Measurements from ENCODE around the gene SSTR3.
"Not testable (repeated sequence)": the region's sequence is repeated elsewhere in the genome, so short reads cannot be mapped to it uniquely, and the experiment has no call there.

SSTR3 gene

DNA sequence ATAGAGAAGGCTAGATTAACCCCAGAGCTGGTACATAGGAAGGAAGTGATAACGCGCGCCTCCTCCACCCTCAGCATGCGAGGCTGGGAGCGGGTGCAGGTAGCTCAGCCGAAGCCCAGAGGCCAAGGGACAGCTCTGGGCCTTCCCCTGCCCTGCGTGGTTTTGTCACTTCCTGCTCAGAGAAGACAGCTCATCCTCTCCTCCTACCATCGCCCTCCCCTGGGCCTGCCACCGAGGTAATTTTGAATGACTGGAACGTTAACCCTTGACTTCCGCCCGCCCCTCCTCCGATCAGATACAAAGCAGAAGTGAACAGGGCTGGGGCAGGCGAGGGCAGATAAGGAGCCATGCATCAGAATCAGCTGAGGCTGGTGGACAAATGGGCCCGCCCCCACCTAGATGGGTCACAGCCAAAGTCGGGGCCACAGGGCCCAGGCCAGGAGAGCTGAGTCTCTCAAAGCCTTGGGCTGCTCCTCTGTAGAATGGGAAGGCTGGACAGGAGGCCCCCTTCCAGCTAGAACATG, 30.2 kb upstream of the SSTR3 start:
- peak; percentile 84 for DNase-seq (ENCODE audit: low read depth)

DNA sequence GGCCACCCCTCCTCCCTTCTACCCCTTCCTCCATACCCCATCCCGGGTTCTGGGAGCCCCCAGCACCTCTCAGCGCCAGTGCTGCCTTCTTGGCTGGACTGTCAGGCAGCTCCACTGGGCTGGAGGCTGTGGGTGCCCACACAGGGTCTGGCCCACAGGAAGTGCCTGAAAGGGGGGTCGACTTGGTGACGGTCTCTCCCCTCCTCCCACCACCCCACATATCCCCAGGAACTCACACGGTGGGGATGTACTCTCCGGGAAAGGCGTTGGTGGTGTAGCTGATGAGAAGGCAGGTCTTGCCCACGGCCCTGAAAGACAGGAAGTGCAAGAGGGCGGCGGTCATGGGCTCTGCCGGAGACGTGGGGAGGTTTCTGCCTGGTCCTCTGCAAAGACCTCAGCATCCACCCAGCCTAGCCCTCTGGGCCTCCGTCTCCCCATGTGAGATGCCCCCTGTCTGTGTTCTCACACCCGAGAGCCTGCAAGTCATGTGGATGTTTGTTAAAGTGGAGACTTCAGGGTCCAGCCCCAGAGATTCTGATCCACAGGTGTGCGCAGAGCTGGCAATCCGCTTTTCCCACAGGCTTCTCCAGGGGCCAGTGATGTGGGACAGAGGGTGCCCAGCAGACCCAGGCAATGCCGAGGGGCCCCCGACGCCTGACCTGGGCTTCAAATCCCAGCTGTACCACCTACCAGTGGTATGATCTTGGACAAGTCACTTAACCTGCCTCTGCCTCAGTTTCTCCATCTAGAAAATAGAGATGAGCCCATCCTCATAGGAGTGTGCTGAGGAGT, 29.3 kb upstream of the SSTR3 start:
- no peak for DNase-seq (ENCODE audit: low read depth)

DNA sequence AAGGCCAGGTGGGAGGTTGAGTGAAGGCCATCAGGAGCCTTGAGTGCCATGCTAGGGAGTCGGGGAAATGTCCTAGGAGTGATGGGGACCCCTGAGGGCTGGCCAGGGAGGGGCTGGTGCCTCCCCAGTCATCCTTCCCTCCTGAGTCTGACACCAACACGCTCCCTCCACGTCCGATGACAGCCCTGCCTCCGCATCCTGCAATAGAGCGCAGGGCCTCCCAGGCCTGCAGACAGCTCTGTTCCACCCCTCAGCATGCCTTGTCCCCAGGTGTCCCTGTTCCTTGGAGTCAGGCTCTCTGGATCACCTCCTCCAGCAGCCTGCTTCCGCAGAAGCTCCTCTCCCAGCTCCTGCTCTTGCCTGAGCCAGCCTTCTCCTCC, 28.7 kb upstream of the SSTR3 start:
- no peak for DNase-seq (ENCODE audit: low read depth)

DNA sequence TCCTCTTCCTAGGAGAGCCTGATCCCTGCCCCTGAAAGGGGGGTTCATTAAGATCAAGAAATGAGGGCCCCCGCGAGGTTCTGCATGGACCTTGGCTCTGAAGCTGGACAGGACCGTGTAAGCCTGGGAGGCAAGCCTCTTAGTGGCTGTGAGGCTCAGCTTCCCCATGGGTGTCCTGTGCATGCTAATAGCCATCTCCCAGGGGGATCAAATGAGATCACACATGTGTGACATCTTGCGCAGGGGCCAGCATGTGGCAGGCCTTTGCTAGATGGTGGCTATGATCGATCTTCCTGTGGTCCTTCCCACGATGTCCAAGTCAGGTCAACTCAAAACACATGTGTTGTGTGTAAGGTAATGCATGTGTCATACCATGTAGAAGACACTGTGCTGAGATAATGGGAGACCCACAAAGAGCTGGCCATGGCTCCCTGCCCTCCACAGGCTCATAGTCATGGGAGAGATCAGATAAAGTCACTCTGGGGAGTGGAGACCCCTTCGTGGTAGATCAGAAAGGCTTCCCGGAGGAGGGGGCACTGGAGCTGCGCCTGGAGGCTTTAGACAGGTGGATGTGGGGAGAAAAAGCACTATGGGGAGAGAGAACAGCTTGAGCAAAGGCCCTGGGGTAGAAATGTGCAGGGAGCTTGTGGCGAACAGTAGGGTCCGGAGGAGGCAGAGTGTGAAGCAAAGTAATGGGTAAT, 28.1 kb upstream of the SSTR3 start:
- no peak for DNase-seq (ENCODE audit: low read depth)

DNA sequence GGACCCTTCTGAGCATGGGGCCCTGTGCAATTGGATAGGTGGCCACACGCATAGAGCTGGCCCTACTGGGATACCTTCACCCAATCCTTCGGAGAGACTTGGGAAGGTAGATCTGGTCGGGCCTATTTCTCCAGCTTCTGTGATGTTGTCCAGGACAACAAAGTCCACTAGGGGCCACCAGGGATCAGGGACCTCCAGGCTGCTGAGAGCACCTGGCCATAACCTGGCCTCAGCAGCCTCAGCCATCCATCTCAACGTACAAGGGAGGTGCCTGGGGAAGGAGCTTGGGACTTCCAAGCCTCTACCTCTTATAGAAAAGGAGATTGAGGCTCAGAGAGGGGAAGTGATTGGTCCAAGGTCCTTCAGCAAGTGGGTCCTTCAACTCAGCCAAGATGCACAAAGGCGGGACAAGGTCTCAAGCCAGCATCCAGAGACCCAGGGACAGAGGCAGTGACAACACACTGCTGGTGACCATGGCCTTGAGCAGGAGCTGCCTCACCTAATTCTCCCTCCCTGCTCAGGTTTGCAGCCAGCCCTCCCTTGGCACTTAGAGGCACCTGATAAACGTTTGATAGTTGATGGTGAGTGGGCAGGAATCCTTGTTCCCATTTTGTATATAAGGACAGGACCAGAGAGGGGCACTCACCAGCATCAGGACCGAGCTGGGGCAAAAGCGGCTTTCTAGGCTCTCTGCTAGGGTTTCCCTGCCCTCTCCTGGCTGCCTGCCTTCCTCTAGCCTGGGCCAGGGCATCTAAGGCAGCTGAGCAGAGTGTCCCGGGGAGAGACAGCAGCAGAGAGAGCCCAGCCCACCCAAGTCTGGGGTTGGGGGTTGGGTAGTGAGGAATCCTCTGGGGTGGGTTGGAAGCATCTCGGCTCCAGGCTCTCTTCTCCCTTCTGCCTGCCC, 27.3 kb upstream of the SSTR3 start:
- DNase-seq (ENCODE audit: low read depth): no peak

DNA sequence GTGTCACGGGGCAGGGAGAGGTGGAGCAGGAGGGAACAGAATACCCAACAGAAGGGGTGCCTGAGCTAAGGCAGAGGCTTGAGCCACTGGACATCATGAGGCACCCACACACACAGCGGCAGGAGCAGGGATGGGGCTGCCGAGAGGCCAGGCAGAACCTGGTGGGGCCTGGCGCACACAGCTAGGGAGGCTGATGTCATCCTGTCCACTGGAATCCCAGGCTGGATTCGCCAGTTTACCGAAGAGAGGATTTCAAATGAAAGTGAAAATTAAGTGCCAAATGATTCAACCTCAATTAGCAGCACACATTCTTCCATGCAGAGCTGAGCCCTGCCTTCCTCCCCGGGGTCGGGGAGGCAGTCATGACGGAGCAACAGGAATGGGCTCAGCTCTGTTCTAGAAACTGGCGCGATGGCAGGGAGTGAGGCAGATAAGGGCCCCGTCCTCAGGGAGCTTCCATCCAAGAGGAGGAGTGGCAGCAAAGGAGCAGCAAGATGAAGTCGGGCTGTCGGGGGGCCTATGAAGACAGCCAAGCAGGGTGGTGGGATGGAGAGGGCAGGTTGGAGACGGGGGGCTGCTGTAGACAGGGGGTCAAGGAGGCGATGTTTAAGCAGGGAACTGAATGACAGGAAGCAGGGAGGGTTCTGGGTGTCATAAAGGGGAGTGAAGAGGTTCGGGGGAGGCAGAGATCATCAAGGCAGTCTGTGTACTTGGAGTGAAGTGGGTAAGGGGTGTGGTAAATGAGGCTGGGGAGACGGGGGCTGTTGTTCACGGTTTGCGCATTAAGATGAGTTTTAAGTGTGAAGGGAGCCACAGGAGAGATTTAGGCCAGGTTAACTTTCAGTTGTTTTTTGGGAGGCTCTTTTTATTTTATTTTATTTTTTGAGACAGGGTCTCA, 25.3 kb upstream of the SSTR3 start:
- no peak for DNase-seq (ENCODE audit: low read depth)

DNA sequence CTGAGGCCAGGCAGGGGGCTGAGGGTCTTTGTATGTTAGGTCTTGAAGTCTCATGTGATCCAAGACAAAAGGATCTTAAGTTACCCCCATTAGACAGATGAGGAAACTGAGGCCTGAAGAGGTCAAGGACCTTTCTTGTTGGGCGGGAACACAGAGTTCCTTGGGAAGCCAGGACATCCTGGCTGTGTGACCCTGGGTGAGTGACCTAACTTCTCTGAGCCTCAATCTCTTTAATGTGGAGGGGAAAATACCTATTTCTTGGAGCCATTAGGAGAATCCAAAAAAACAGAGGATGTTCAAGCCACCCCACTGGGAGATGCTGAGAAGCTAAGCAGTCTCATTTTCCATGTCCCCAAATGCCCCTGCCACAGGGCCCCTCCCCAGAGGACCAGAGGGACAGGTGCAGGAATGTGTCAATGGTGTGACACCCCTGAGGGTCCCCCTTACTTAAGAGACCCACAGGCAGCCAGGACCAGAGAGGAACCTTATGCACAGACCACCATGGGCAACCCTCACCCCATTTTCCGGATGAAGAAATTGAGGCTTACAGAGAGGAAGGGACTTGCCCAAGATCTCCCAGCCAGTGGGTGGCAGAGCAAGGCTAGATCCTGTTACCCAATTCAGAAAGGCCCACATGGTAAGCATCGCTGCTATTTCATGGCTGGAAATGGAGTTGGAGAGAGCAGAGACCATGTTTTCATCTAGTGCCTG, 23.8 kb upstream of the SSTR3 start:
- no peak for DNase-seq (ENCODE audit: low read depth)

DNA sequence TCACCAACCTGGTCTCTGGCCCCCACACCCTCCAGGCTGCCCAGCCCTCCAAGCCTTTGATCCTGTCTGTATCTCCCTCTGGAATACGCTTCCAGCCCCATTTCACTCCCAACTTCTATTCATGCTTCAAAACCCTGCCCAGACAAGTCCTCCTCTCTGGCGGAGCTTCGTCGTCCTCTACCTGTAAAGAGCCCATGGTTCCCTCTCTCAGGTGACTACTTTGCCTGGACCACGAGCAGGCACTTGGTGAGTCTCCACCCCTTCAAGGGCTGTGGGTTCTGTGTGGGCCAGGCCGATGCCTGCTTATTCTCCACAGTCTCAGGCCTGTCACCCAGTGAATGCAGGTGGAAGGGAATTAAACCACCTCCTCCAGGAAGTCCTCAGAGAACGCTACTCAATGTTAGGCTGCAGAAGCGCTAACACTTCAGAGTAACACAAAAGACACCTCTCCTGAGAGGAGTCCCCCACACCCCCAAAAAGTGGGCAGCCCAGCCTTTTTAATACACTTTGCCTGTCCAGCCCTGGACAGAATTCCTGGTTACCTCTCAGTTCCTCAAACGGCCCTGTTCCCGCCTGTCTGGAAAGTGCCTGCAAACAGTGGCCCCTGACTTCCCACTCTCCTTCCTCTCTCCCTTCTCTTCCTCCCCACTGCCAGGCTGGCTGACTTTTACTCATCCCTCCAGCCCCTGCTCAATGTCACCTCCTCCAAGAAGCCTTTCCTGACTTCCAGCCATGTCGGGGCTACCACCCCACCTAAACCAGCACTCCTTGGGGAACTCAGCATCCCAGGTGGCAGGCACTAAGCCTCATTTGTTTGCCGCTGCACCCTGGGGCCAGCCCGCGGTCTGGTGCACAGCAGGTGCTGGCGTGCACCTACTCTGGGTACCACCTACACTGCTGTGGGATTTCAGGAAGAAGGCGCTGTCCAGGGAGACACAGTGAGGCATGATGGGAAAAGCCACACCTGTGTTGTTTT, 22.7 kb upstream of the SSTR3 start:
- no peak for DNase-seq (ENCODE audit: low read depth)

DNA sequence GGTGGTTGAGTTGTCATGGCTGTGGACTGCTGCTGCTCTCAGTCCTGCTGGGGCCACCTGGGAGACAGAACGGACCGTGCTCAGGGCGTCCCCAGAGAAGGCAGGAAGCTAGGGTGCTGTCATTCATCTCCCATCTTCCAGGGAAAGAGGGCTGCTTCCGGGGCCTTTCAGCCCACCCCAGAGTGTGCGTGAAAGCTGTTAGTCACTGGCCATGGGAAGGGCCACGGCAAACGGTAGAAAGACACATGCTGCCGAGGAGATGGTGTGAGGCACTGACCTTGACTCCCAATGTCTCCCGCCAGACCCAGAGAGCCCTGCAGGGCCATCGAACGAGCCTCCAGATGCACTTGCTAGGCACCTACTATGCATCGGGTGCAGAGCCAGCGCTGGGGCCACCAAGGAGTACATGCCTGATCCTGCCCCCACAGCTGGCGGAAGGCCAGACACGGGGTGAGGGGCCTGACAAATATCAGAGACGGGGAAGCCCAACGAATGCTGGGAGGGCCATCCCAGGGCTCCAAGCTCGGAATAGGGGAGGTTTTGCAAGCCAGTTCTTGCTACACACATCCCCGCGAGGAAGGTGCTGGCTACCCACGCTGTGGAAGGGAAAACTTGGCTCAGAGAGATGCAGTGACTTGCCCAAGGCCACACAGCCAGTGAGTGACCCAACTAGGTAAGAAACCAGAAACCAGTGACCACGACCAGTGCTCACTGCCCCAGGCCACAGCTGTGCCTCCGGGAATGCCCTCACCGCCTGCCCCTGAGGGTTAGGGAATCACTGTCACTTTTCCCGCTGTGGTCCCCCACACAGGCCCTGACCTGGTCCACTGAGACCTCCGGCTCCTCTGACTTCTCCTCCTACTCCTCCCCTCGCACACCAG, 21.7 kb upstream of the SSTR3 start:
- DNase-seq (ENCODE audit: low read depth): no peak

DNA sequence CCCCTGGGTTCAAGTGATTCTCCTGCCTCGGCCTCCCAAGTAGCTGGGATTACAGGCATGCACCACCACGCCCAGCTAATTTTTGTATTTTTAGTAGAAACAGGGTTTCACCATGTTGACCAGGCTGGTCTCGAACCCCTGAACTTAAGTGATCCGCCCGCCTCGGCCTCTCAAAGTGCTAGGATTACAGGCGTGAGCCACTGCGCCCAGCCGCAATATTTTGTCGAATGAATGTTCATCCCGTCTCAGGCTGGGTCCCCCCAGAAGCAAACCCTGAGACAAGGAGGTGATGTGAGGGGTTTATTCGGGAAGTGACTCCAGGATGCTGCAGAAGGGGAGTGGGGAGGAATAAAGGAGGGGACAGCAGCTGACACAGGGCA, 21.1 kb upstream of the SSTR3 start:
- not testable (repeated sequence) for DNase-seq (ENCODE audit: low read depth)

DNA sequence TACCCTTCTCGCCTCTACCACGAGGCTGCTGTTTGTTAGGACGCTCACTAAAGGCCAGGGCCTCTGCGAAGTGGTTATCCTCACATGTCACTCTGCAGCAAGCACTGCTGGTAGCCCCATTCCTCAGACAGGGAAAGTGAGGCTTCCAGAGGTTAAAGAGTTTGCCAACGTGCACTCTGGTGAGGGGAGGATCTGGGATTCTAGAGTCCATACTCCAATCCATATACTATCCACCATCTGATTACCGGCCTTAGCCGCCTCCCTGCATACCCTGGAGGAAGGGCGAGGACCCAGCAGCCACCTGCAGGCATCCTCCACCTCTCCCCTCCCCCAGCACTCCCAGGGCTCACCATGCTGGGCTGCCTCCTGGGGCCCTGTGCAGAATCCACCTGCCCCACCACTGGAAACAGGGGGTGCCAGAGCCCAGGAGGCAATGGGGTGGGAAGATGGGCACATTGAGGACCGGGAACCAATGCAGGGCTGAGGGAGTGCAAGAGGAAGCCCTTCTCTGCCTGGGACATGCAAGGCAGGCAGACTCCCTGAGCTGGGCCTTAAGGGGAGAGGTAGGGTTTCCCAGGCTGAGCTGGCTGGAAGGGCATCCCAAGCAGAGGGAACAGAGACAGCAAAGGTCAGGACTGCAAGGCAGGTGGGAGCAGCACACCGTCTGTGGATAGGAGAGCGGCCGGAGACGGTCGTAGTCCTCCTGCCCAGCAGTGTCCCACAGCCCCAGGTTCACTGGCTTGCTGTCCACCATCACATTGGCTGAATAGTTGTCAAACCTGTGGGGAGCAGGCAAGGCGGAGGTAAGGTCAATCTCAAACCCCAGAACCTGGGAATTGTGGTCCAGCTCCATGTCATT, 20.1 kb upstream of the SSTR3 start:
- DNase-seq (ENCODE audit: low read depth): no peak

DNA sequence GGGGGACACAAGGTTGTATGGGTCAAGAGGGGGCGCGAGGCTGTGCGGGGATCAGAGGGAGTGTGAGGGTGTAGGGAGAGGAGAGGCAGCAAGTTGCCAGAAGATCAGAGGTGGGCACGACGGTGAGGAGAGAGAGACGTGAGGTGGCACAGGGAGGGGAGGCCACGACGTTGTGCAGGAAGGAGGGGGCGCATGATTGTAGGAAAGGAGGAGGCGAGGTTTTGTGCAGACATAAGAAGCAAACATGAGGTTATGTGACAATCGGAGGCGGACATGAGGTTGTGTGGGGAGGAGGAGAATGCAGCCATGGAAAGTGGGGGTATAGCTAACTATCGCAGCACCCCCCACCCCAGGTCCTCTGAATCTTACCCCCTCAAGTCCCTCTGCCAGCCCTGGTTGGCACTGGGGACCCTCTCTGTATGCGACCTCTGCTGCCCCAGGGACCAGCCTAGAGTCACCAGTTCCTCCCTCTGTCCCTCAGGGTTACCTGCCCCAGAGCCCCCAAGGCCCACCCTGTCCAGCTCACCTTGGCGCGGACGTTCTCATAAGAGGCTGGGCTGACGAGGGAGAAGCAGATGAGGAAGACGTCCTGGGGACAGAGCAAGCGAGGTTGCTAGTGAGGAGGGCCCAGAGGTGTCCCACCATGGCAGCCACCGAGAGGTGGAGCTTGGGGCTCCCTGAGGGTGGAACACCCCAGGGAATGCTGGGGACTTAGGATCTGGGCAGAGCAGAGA, 19.3 kb upstream of the SSTR3 start:
- no peak for DNase-seq (ENCODE audit: low read depth)

DNA sequence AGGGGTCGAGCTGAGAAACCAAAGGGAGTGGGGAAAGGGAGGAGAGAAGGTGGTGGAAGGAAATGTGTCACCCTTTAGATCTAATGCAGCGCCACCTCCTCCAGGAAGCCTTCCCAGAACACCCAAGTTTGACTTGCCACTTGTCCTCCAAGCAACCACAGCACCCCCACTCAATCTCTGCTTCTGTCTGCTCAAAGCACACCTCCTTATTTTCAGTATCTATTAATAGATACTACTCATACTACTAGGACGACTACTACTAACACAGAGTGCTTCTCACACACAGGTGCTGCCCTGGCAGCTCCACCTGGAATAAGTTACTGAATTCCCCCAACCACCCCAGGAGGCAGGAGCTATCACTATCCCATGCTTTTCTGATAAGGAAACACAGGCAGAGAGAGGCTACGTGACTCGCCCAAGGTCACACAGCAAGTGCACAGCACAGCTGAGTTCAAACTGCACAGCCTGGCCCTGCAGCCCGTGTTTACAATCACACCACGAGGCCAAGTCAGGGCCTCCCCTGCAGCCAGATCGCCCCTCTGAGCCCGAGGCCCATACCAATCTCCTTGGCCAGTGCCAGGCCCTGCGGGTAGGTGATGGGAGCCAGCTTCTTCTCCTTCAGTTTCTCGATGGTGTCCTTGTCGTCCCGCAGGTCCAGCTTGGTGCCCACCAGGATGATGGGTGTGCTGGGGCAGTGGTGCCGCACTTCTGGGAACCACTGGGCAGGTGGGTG, 18.6 kb upstream of the SSTR3 start:
- peak; percentile 51 for DNase-seq (ENCODE audit: low read depth)

DNA sequence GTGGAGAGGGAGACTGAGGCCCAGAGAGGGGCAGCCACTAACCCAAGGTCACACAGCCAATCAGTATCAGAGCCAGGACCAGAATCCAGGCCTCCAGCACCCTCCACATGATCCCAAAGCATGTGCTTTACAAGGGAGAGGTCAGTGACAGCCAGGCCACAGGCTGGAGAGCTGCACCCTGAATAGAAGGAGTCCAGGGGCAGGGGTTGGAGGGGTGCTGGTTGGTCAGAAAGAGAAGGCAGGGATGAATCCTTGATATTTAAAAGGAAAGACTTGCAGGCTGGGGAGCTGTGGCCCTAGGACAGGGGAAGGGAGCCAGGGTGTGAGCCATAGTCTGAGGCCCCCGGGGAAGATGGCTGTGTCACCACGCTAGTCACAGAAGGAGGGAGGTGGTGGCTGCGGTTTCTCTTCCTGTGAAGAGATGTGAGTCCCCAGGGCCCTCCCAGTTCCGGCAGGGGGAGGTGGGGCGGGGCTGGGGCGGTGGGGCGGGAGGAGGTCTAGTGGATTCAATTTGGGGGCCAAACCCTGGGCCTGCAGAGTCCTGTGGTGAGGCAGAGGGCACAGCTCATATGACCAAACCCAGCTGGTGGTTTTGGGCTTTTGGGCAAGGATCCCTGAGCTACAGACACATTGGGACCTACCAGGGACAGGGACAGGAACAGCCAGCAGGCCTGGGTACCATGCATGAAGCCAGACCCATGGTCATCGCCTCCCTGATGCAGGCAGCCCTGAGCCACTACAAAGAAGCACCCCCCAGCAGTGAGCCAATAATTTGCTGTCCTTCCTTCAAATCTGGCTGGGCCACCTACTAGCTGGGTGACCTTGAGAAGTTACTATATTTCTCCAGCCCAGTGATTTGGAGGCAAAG, 17.8 kb upstream of the SSTR3 start:
- DNase-seq (ENCODE audit: low read depth): peak; percentile 87
